H1 (cell line): ENCODE measurements around the gene STK39. TPM values are rescaled to one million over a fixed set of nuclear protein-coding genes. Genes with fewer than 3 reads are reported as not detected.

ENCODE experiments used
- CTCF ChIA-PET: fragments of 300-600 bp; sonication (Branson Sonifier 250); formaldehyde crosslinking; loops from one replicate; lab custom pipeline; 2021; ENCODE audit not compliant: partially characterized antibody; lab: Charles Lee
- POLR2A ChIA-PET: fragments of 300-600 bp; sonication (Branson Sonifier 250); formaldehyde crosslinking; loops from one replicate; lab custom pipeline; 2021; ENCODE audit warnings: inconsistent platforms; ENCODE audit not compliant: partially characterized antibody; lab: Charles Lee
- DNase-seq, 2 experiments: peaks; one replicate each; pipeline versions ENCODE4 v3.0.0 to v3.0.0-alpha.2; 2010 to 2022; ENCODE audit warnings: low spot score in 2 of 2, low read depth in 1 of 2, mixed read lengths in 1 of 2
- FAIRE-seq: peaks from 2 replicates; lab custom pipeline; 2011; peaks lifted over from hg19 to GRCh38; lab: Jason Lieb, UNC
- H2AFZ ChIP-seq: 2 replicates; pipeline ENCODE4 v1.8.1; 2012; ENCODE audit warnings: low read length, inconsistent platforms
- H2AK5ac ChIP-seq: 2 replicates; pipeline ENCODE4 v1.6.1; 2013; ENCODE audit warnings: low read depth, low read length
- H2BK120ac ChIP-seq: replicated peaks from 2 replicates; pipeline ENCODE3; 2013; ENCODE audit warnings: low read depth, low read length, inconsistent platforms
- H2BK12ac ChIP-seq: 2 replicates; pipeline ENCODE4 v1.6.1; 2013; ENCODE audit warnings: low read depth, low read length
- H2BK15ac ChIP-seq: 2 replicates; pipeline ENCODE4 v1.6.1; 2013; ENCODE audit warnings: low read length
- H2BK20ac ChIP-seq: 2 replicates; pipeline ENCODE4 v1.6.1; 2013; ENCODE audit warnings: low read length
- H2BK5ac ChIP-seq: 2 replicates; pipeline ENCODE4 v1.6.1; 2013; ENCODE audit warnings: low read depth, low read length
- H3K14ac ChIP-seq: 2 replicates; pipeline ENCODE4 v1.6.1; 2013; ENCODE audit warnings: inconsistent platforms; ENCODE audit not compliant: insufficient read length
- H3K18ac ChIP-seq: 2 replicates; pipeline ENCODE4 v1.6.1; 2013; ENCODE audit warnings: low read length; ENCODE audit errors: extremely low read depth
- H3K23ac ChIP-seq: 2 replicates; pipeline ENCODE4 v1.6.1; 2013; ENCODE audit warnings: inconsistent platforms; ENCODE audit not compliant: insufficient read length
- H3K23me2 ChIP-seq: 2 replicates; pipeline ENCODE4 v1.6.1; 2013; ENCODE audit warnings: low read depth, low read length
- H3K27ac ChIP-seq: 2 replicates; pipeline ENCODE4 v1.6.1; 2011; ENCODE audit warnings: low read depth, low read length, inconsistent platforms
- H3K27me3 ChIP-seq, 4 experiments: replicated peaks in 1 of 4; 1 replicate in 1 of 4; 2 replicates in 3 of 4; pipeline versions ENCODE4 v1.6.1 to v1.8.1; 2011 to 2013; ENCODE audit warnings: low read length in 3 of 4, mild to moderate bottlenecking in 3 of 4, inconsistent platforms in 2 of 4, mixed read lengths in 2 of 4, moderate library complexity in 1 of 4; ENCODE audit not compliant: control insufficient read depth in 3 of 4, insufficient read depth in 3 of 4; ENCODE audit errors: extremely low read depth in 1 of 4
- H3K36me3 ChIP-seq, 4 experiments: 2 replicates each; pipeline versions ENCODE4 v1.6.1 to v1.8.1; 2011 to 2013; ENCODE audit warnings: mild to moderate bottlenecking in 4 of 4, low read length in 3 of 4, moderate library complexity in 2 of 4, control low read depth in 1 of 4, inconsistent platforms in 1 of 4; ENCODE audit not compliant: insufficient read depth in 4 of 4, control insufficient read depth in 2 of 4
- H3K4ac ChIP-seq: replicated peaks from 2 replicates; pipeline ENCODE3; 2013; ENCODE audit warnings: low read length, low read depth, mixed read lengths, inconsistent platforms; ENCODE audit not compliant: insufficient read length
- H3K4me1 ChIP-seq, 4 experiments: replicated peaks in 1 of 4; 1 replicate in 1 of 4; 2 replicates in 3 of 4; pipeline versions ENCODE4 v1.6.1 to v1.8.1; 2011 to 2013; ENCODE audit warnings: low read length in 3 of 4, inconsistent platforms in 2 of 4, mixed read lengths in 1 of 4; ENCODE audit not compliant: insufficient read depth in 4 of 4, control insufficient read depth in 3 of 4
- H3K4me2 ChIP-seq, 2 experiments: 2 replicates each; pipeline versions ENCODE4 v1.6.1 to v1.8.1; 2011 to 2013; ENCODE audit warnings: low read depth in 2 of 2, low read length in 2 of 2, control low read depth in 1 of 2, inconsistent platforms in 1 of 2, mild to moderate bottlenecking in 1 of 2; ENCODE audit not compliant: insufficient read depth in 1 of 2
- H3K4me3 ChIP-seq, 4 experiments: fragments of 200-600, 300-600 bp in 1 of 4; sonication (generic), shearing (Covaris generic), sonication (Bioruptor Twin) in 1 of 4; 2 replicates each; pipeline versions ENCODE4 v1.5.1 to v1.8.1; 2011 to 2016; ENCODE audit warnings: low read length in 4 of 4, low read depth in 3 of 4, control low read depth in 2 of 4, inconsistent platforms in 2 of 4, mild to moderate bottlenecking in 2 of 4, mixed read lengths in 1 of 4, moderate library complexity in 1 of 4; ENCODE audit not compliant: insufficient read depth in 2 of 4; ENCODE audit errors: extremely low read depth in 1 of 4
- H3K56ac ChIP-seq: replicated peaks from 2 replicates; pipeline ENCODE3; 2013; ENCODE audit warnings: low read depth, mild to moderate bottlenecking, mixed read lengths, low read length, inconsistent platforms; ENCODE audit not compliant: insufficient read length
- H3K79me1 ChIP-seq: 2 replicates; pipeline ENCODE4 v1.6.1; 2013; ENCODE audit warnings: low read depth, low read length, control low read depth
- H3K79me2 ChIP-seq, 2 experiments: 2 replicates each; pipeline versions ENCODE4 v1.6.1 to v1.8.1; 2012 to 2013; ENCODE audit warnings: low read length in 2 of 2, mild to moderate bottlenecking in 2 of 2, inconsistent platforms in 1 of 2; ENCODE audit not compliant: insufficient read depth in 2 of 2, control insufficient read depth in 1 of 2
- H3K9ac ChIP-seq, 4 experiments: replicated peaks in 1 of 4; 1 replicate in 1 of 4; 2 replicates in 3 of 4; pipeline versions ENCODE4 v1.6.1 to v1.8.1; 2011 to 2013; ENCODE audit warnings: low read depth in 3 of 4, low read length in 3 of 4, control low read depth in 2 of 4, mild to moderate bottlenecking in 2 of 4, moderate library complexity in 2 of 4, inconsistent platforms in 1 of 4; ENCODE audit errors: extremely low read depth in 1 of 4
- H3K9me3 ChIP-seq, 2 experiments: 2 replicates each; pipeline versions ENCODE4 v1.6.1 to v1.8.1; 2012 to 2013; ENCODE audit warnings: mild to moderate bottlenecking in 2 of 2, moderate library complexity in 2 of 2, control low read depth in 1 of 2, inconsistent platforms in 1 of 2, low read depth in 1 of 2, low read length in 1 of 2, mixed read lengths in 1 of 2; ENCODE audit not compliant: insufficient read depth in 2 of 2
- H4K20me1 ChIP-seq, 2 experiments: replicated peaks in 1 of 2; 2 replicates each; pipeline versions ENCODE3 to v1.8.1; 2011 to 2013; ENCODE audit warnings: inconsistent platforms in 2 of 2, low read length in 2 of 2, mild to moderate bottlenecking in 1 of 2; ENCODE audit not compliant: insufficient read depth in 2 of 2, control insufficient read depth in 1 of 2
- H4K5ac ChIP-seq: 2 replicates; pipeline ENCODE4 v1.6.1; 2013; ENCODE audit warnings: low read length, low read depth, mixed read lengths, inconsistent platforms; ENCODE audit not compliant: insufficient read length
- H4K8ac ChIP-seq: 2 replicates; pipeline ENCODE4 v1.8.0; 2013; ENCODE audit warnings: mild to moderate bottlenecking, moderate library complexity, low read length, inconsistent platforms; ENCODE audit not compliant: insufficient read depth; ENCODE audit errors: extremely low read depth
- H4K91ac ChIP-seq: replicated peaks from 2 replicates; pipeline ENCODE3; 2013; ENCODE audit warnings: low read length, mixed read lengths, inconsistent platforms; ENCODE audit not compliant: insufficient read length
- CBX8 ChIP-seq: fragments of 300-800, 300-1000 bp; sonication (generic); IDR thresholded peaks from 2 replicates; pipeline ENCODE4 v1.7.1; 2016; ENCODE audit warnings: low read depth, low read length, borderline replicate concordance
- HDAC2 ChIP-seq, 2 experiments: fragments of 300-600 bp in 1 of 2; sonication (generic) in 1 of 2; IDR thresholded peaks; 2 replicates each; pipeline ENCODE4 v1.6.1; 2011 to 2012; ENCODE audit warnings: low read depth in 2 of 2, low read length in 2 of 2, mild to moderate bottlenecking in 2 of 2, moderate library complexity in 2 of 2, borderline replicate concordance in 1 of 2, inconsistent platforms in 1 of 2
- MAX ChIP-seq: IDR thresholded peaks from 2 replicates; pipeline ENCODE4 v1.6.1; 2012; ENCODE audit warnings: inconsistent platforms
- POU5F1 ChIP-seq: IDR thresholded peaks from 2 replicates; pipeline ENCODE4 v1.6.1; 2011; ENCODE audit warnings: low read depth, mild to moderate bottlenecking, low read length, moderate library complexity
- RBBP5 ChIP-seq: IDR thresholded peaks from 2 replicates; pipeline ENCODE4 v1.7.1; 2012; ENCODE audit warnings: low read depth, mild to moderate bottlenecking, inconsistent platforms, low read length, moderate library complexity, borderline replicate concordance
- RFX5 ChIP-seq: IDR thresholded peaks from 2 replicates; pipeline ENCODE4 v1.6.1; 2011; ENCODE audit warnings: low read depth, low read length, improper control_type of control experiment, borderline replicate concordance
- RXRA ChIP-seq: IDR thresholded peaks from 2 replicates; pipeline ENCODE4 v1.6.1; 2011; ENCODE audit warnings: low read depth, mild to moderate bottlenecking, low read length, moderate library complexity; ENCODE audit not compliant: insufficient read depth
- SIN3A ChIP-seq, 2 experiments: IDR thresholded peaks in 1 of 2; conservative IDR thresholded peaks in 1 of 2; 2 replicates each; pipeline ENCODE4 v1.6.1; 2011 to 2012; ENCODE audit warnings: low read length in 2 of 2, improper control_type of control experiment in 1 of 2, low read depth in 1 of 2, mild to moderate bottlenecking in 1 of 2
- SIRT6 ChIP-seq: IDR thresholded peaks from one replicate; pipeline ENCODE4 v1.7.1; 2012; ENCODE audit warnings: low read length, inconsistent platforms
- SUZ12 ChIP-seq: fragments of 200-600 bp; sonication (generic); IDR thresholded peaks from 2 replicates; pipeline ENCODE4 v1.6.1; 2012; ENCODE audit warnings: mild to moderate bottlenecking, inconsistent platforms, low read length, moderate library complexity, mixed read lengths
- TCF12 ChIP-seq: IDR thresholded peaks from 2 replicates; pipeline ENCODE4 v1.6.1; 2011; ENCODE audit warnings: low read depth, mild to moderate bottlenecking, low read length
- YY1 ChIP-seq: IDR thresholded peaks from 2 replicates; pipeline ENCODE4 v1.6.1; 2011; ENCODE audit warnings: low read depth, mild to moderate bottlenecking, low read length
- WGBS, 2 experiments: shearing (Covaris generic) in 1 of 2; methylation state at CpG; one replicate each; pipeline versions ENCODE4 v1.1.6 to v1.1.7; 2013 to 2015; ENCODE audit warnings: low lambda C conversion rate in 2 of 2, mixed read lengths in 2 of 2, inconsistent platforms in 1 of 2, low coverage in 1 of 2, missing lambda C conversion rate in 1 of 2; ENCODE audit not compliant: insufficient replicate concordance in 2 of 2, insufficient coverage in 1 of 2, insufficient read length in 1 of 2; ENCODE audit errors: extremely low coverage in 1 of 2, missing lambda C conversion rate in 1 of 2; 5-methylcytosine and 5-hydroxymethylcytosine counted together
- polyA plus RNA-seq, 7 experiments: library from polyadenylated mRNA; depleted of rRNA in 3 of 7; stranded (reverse) in 5 of 7; unstranded in 2 of 7; fragments of >200 nt in 5 of 7; fragments of 200-250 nt in 2 of 7; gene quantifications; 1 replicate in 5 of 7; 2 replicates in 1 of 7; 4 replicates in 1 of 7; pipeline versions ENCODE4 v1.2.1 to v1.2.3, GENCODE V29; 2011 to 2013; ENCODE audit warnings: missing spikeins in 2 of 7, mixed read lengths in 2 of 7
- total RNA-seq: library from RNA; stranded (reverse); fragmentation: NEBNext Ultra II Directional; extraction: Animal tissue kit (Norgen Biotek cat#: 25700); gene quantifications from 2 replicates; pipeline ENCODE4 v1.2.1, GENCODE V29; 2021

The STK39 gene
- total and polyA plus RNA-seq, 2 of the 8 experiments (the other 6 are each of a cell fraction or from before 2014, with no cell fraction given), result 13.7 to 23.8 TPM

DNA sequence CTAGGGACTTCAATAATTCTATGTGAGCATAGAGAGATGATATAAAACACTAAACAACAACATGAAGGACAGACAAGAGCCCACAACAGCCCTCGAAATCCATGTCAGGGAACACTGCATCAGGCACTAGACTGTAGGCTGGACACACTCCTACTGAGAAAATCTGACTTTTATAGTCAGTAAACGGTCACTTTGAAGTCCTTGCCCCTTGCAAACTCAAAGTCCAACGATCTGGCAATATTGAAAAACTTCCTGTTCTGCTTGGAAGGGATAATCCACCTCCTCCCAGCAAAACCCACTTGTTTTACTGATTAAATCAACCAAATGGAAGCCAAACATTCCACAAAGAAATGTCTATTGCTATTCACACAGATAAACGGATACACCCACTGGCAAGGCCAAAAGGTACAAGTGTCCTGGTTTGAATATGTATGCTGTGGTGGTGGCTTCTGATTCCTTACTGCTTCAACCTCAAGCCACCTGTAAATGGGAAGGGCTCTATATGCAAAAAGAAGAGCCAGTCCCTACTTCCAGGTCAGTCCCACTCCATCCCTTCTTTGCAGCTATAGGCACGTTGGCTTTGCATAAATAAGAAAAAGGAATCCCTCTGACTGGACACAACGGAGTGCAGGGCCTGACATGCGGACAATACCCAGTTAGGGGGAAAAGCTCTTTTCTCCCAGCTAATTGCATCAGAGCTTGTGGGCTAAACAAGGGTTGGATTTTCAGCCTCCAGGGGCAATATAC, 56.6 kb downstream of the STK39 start:
- no peak overlapping the region for H2AK5ac ChIP-seq
- no peak overlapping the region for H2BK15ac ChIP-seq
- H3K4me2 ChIP-seq, result no peak overlapping the region
- no peak overlapping the region for H2BK20ac ChIP-seq
- no peak for FAIRE-seq
- no peak overlapping the region for H2BK5ac ChIP-seq
- no peaks in the 10 kb centered on the region for H3K79me2 ChIP-seq
- H2BK120ac ChIP-seq, result no peak overlapping the region
- no peaks in the 10 kb centered on the region for H3K27me3 ChIP-seq
- no peak overlapping the region for H4K8ac ChIP-seq
- no peak overlapping the region for H3K23ac ChIP-seq
- no peak overlapping the region for H4K91ac ChIP-seq
- H3K18ac ChIP-seq, result no peak overlapping the region
- DNase-seq, result no peak
- peaks cover 0 to 10% (median 3%) of the 10 kb centered on the region in 4 experiments; a peak in 3 of 7 replicates for H3K4me1 ChIP-seq
- POLR2A ChIA-PET, result interaction anchor here (0.6 kb wide), 1 partner anchor 90 kb away, joined by 3 read pairs; no protein-coding TSS in a partner anchor
- WGBS, 2 experiments, result 74% methylated on average over 7 of the region's 7 CpGs; no CpG with 5 or more reads in 1 of the 2 experiments
- H3K23me2 ChIP-seq, result no peaks in the 10 kb centered on the region
- no peak overlapping the region for H3K4ac ChIP-seq
- CTCF ChIA-PET, result interaction anchor here (1.1 to 1.6 kb wide), 5 partner anchors 8 to 71 kb away, joined by 3 to 5 read pairs (median 4); no protein-coding TSS in a partner anchor
- no peak overlapping the region for H3K9ac ChIP-seq
- no peak overlapping the region for H3K27ac ChIP-seq
- peaks cover 0 to 2% of the 10 kb centered on the region in 2 experiments for H4K20me1 ChIP-seq
- no peak overlapping the region for H2AFZ ChIP-seq
- no peak overlapping the region for H3K4me3 ChIP-seq
- no peaks in the 10 kb centered on the region for H3K36me3 ChIP-seq
- no peak overlapping the region for H4K5ac ChIP-seq
- H3K56ac ChIP-seq, result no peak overlapping the region
- H3K79me1 ChIP-seq, result peaks cover 2% of the 10 kb centered on the region
- H3K9me3 ChIP-seq, result no peaks in the 10 kb centered on the region
- H2BK12ac ChIP-seq, result no peak overlapping the region
- no peak overlapping the region for H3K14ac ChIP-seq
- TF ChIP-seq SUZ12, result no peak
- no peak for TF ChIP-seq POU5F1
- no peak for TF ChIP-seq RFX5
- no peak for TF ChIP-seq HDAC2 (IDR thresholded peaks at IDR 0.05; ENCODE audit: borderline replicate concordance in 1 of 2, low read depth in 2 of 2, low read length in 2 of 2)
- no peak for TF ChIP-seq MAX
- no peak for TF ChIP-seq SIN3A (conservative IDR thresholded peaks at IDR 0.05 in 1 of 2, IDR thresholded peaks at IDR 0.05 in 1 of 2; ENCODE audit: low read depth in 1 of 2, low read length in 2 of 2)
- TF ChIP-seq TCF12, result no peak
- TF ChIP-seq YY1, result no peak
- no peak for TF ChIP-seq RBBP5
- no peak for TF ChIP-seq SIRT6
- no peak for TF ChIP-seq RXRA
- TF ChIP-seq CBX8, result no peak
